Activated effector memory CD4-positive, alpha-beta T cell treated with Interleukin-2 at 50 U/mL for 16 hours (primary cell): Measurements from ENCODE around the gene RNF113B.

Source experiments
- DNase-seq: peaks from one replicate; pipeline ENCODE4 v3.0.0-alpha.2; 2020

Gene RNF113B

GRCh38 chr13:98203646-98204326 lies 26.7 kb upstream of the RNF113B start:
- no peak for DNase-seq

- no peak for DNase-seq
Observed at GRCh38 chr13:98201984-98202383, 24.9 kb upstream of the RNF113B start.

- no peak for DNase-seq
Observed at GRCh38 chr13:98201189-98201588, 24.1 kb upstream of the RNF113B start.

GRCh38 chr13:98200211-98200878 lies 23.3 kb upstream of the RNF113B start:
- DNase-seq = no peak

- no peak for DNase-seq
Observed at GRCh38 chr13:98199480-98199879, 22.4 kb upstream of the RNF113B start.

- DNase-seq = no peak
Observed at GRCh38 chr13:98198683-98199082, 21.6 kb upstream of the RNF113B start.

GRCh38 chr13:98195054-98195791 lies 18.2 kb upstream of the RNF113B start:
- no peak for DNase-seq

GRCh38 chr13:98192008-98192407 lies 14.9 kb upstream of the RNF113B start:
- no peak for DNase-seq

GRCh38 chr13:98190889-98191444 lies 13.9 kb upstream of the RNF113B start:
- DNase-seq = no peak

- no peak for DNase-seq
Observed at GRCh38 chr13:98189841-98190505, 12.9 kb upstream of the RNF113B start.

- no peak for DNase-seq
Observed at GRCh38 chr13:98188544-98189166, 11.6 kb upstream of the RNF113B start.

GRCh38 chr13:98187965-98188261 lies 10.8 kb upstream of the RNF113B start:
- DNase-seq = no peak

GRCh38 chr13:98187155-98187964 lies 10.3 kb upstream of the RNF113B start:
- DNase-seq = no peak

- no peak for DNase-seq
Observed at GRCh38 chr13:98184792-98185191, 7.7 kb upstream of the RNF113B start.

GRCh38 chr13:98182589-98182988 lies 5.5 kb upstream of the RNF113B start:
- no peak for DNase-seq

GRCh38 chr13:98182153-98182552 lies 5.1 kb upstream of the RNF113B start:
- DNase-seq = no peak

GRCh38 chr13:98181111-98181815 lies 4.2 kb upstream of the RNF113B start:
- no peak for DNase-seq

GRCh38 chr13:98180092-98180491 lies 3.0 kb upstream of the RNF113B start:
- DNase-seq = no peak

GRCh38 chr13:98175823-98176222 lies 1.2 kb downstream of the RNF113B start:
- no peak for DNase-seq

- no peak for DNase-seq
Observed at GRCh38 chr13:98175043-98175442, 2.0 kb downstream of the RNF113B start.

GRCh38 chr13:98174307-98174706 lies 2.8 kb downstream of the RNF113B start:
- DNase-seq = no peak
